HUES48 (cell line): ENCODE data around the gene RNF128.
A peak's percentile ranks its signal among the peaks of the same experiment; 100 is the strongest.

ENCODE experiments used
- H3K27ac ChIP-seq: one replicate; pipeline ENCODE4 v1.7.0; 2013; ENCODE audit warnings: low read depth, low read length, inconsistent platforms
- H3K27me3 ChIP-seq: 2 replicates; pipeline ENCODE4 v1.6.1; 2013; ENCODE audit warnings: mild to moderate bottlenecking, low read length; ENCODE audit not compliant: control insufficient read depth, insufficient read depth
- H3K36me3 ChIP-seq: 2 replicates; pipeline ENCODE4 v1.6.1; 2013; ENCODE audit warnings: low read length; ENCODE audit not compliant: control insufficient read depth, insufficient read depth
- H3K4me1 ChIP-seq: 2 replicates; pipeline ENCODE4 v1.6.1; 2013; ENCODE audit warnings: mild to moderate bottlenecking, low read length; ENCODE audit not compliant: control insufficient read depth, insufficient read depth
- H3K4me3 ChIP-seq: 2 replicates; pipeline ENCODE4 v1.5.1; 2013; ENCODE audit warnings: mild to moderate bottlenecking, low read depth, low read length
- H3K9ac ChIP-seq: 2 replicates; pipeline ENCODE4 v1.6.1; 2013; ENCODE audit warnings: mild to moderate bottlenecking, low read depth, low read length, moderate library complexity
- H3K9me3 ChIP-seq: 2 replicates; pipeline ENCODE4 v1.6.1; 2013; ENCODE audit warnings: low read length; ENCODE audit not compliant: control insufficient read depth, insufficient read depth

The RNF128 gene

GRCh38 chrX:106711375-106711774 is 15.1 kb upstream of the RNF128 start:
- H3K4me3 ChIP-seq = no peak overlapping the region
- no peaks in the 10 kb centered on the region for H3K4me1 ChIP-seq
- H3K27me3 ChIP-seq = peaks cover 9% of the 10 kb centered on the region; the same call in 1 of the 2 replicates
- H3K9me3 ChIP-seq = no peaks in the 10 kb centered on the region
- no peak overlapping the region for H3K27ac ChIP-seq
- H3K9ac ChIP-seq = no peak overlapping the region
- H3K36me3 ChIP-seq = no peaks in the 10 kb centered on the region

DNA sequence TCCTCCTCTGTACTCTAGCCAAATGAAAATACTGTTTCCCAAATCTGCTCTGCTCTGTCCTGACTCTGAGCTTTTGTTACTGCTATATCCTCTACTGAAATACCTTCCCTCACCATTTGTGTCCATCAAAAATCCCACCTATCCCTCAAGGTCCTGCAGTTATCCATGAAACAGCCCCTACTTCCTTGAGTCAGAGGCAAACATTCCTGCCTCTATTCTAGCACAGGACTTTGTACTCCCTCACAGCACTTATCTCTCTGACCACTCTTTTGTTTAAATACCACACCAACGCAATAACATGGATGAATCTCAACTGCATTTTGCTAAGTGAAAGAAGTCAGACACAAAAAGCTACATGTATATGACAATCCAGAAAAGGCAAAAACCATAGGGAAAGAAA is 10.5 kb upstream of the RNF128 start:
- Histone ChIP-seq H3K36me3 (no peaks in the 10 kb centered on the region), H3K9me3 (no peaks in the 10 kb centered on the region), H3K4me3 (no peak overlapping the region), H3K9ac (no peak overlapping the region), H3K4me1 (no peaks in the 10 kb centered on the region), H3K27me3 (peaks cover 9% of the 10 kb centered on the region), H3K27ac (no peak overlapping the region)

DNA sequence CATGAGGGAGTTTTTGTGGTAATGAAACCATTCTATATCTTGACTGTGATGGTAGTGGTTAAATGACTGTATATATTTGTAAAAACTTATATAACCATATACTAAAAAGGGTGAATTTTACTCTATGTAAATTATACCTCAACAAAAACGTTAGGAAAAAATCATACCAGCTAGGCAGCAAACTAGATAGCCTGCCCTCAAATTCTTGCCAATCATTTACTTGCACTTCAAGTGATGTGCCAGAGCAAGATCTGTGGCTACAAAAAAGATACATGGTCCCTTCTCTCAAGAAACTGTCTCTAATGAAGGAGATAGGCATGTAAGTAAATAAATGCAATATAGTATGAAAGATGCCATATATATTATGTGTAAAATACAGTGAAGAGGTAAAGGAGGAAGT is 10.0 kb upstream of the RNF128 start:
- H3K27ac ChIP-seq = no peak overlapping the region
- H3K4me3 ChIP-seq = no peak overlapping the region
- H3K27me3 ChIP-seq = peaks cover 9% of the 10 kb centered on the region
- no peaks in the 10 kb centered on the region for H3K9me3 ChIP-seq
- H3K4me1 ChIP-seq = no peaks in the 10 kb centered on the region
- H3K9ac ChIP-seq = no peak overlapping the region
- no peaks in the 10 kb centered on the region for H3K36me3 ChIP-seq

DNA sequence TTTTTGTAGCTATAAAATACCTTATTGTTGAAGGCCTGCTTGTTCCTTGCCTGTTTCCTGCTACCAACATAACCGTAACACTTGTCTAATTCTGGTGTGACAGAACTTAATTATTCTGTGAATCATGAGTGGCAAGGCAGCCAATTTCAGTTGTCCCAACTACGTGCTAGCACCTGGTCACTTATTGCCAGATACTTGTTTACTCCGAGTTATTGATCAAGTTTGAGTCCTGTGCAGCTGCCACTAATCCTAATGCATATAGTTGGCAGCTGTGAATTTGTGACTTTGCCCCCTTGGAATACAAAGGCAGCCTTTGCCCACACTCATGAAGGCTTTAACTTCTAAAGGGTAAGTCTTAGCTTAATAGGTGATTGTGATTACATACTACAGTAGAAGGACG is 7.8 kb upstream of the RNF128 start:
- no peak overlapping the region for H3K27ac ChIP-seq
- H3K4me3 ChIP-seq = no peak overlapping the region
- no peaks in the 10 kb centered on the region for H3K36me3 ChIP-seq
- no peaks in the 10 kb centered on the region for H3K4me1 ChIP-seq
- H3K9me3 ChIP-seq = no peaks in the 10 kb centered on the region
- peaks cover 17% of the 10 kb centered on the region for H3K27me3 ChIP-seq
- H3K9ac ChIP-seq = no peak overlapping the region

DNA sequence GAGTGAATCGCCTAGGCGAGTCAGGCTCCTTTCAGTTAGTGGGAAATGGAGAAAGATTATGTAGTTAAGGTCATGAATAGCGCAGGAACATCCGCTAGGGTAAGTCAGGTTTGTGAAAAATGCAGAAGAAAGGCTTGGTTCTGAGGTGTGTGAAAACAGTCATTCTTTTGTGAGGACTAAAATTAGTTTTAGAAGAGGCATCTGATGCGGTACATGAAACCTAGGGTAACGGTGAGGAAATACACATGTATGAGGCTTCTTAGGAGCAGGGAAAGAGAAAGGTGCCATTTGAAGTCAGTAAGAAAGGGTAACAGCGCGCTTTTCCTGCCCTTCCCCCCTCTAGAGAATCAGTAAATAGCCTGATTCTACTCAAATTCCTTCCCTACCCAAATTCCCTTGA is 570 bp upstream of the RNF128 start:
- Histone ChIP-seq H3K4me3 (peak overlapping the region; percentile 79), H3K9me3 (no peaks in the 10 kb centered on the region), H3K9ac (0 out of 2 replicates have a peak overlapping the region, but pooled peaks have one; percentile 3), H3K36me3 (no peaks in the 10 kb centered on the region), H3K4me1 (peaks cover 17% of the 10 kb centered on the region), H3K27me3 (peaks cover 70% of the 10 kb centered on the region), H3K27ac (no peak overlapping the region)

GRCh38 chrX:106728337-106728736 is 1.8 kb downstream of the RNF128 start:
- Histone ChIP-seq H3K4me1 (peaks cover 17% of the 10 kb centered on the region), H3K27ac (no peak overlapping the region), H3K27me3 (peaks cover 63% of the 10 kb centered on the region), H3K9ac (no peak overlapping the region), H3K9me3 (no peaks in the 10 kb centered on the region), H3K36me3 (no peaks in the 10 kb centered on the region), H3K4me3 (0 out of 2 replicates have a peak overlapping the region, but pooled peaks have one; percentile 79)

GRCh38 chrX:106730401-106730800 is 3.9 kb downstream of the RNF128 start:
- Histone ChIP-seq H3K27me3 (peaks cover 44% of the 10 kb centered on the region), H3K9me3 (no peaks in the 10 kb centered on the region), H3K27ac (no peak overlapping the region), H3K4me3 (no peak overlapping the region), H3K9ac (no peak overlapping the region), H3K4me1 (peaks cover 17% of the 10 kb centered on the region), H3K36me3 (no peaks in the 10 kb centered on the region)

- Histone ChIP-seq H3K36me3 (no peaks in the 10 kb centered on the region), H3K27ac (no peak overlapping the region), H3K4me1 (peaks cover 10% of the 10 kb centered on the region), H3K9me3 (no peaks in the 10 kb centered on the region), H3K9ac (no peak overlapping the region), H3K27me3 (peaks cover 32% of the 10 kb centered on the region), H3K4me3 (no peak overlapping the region)
Observed at GRCh38 chrX:106731590-106731989, 5.1 kb downstream of the RNF128 start.

DNA sequence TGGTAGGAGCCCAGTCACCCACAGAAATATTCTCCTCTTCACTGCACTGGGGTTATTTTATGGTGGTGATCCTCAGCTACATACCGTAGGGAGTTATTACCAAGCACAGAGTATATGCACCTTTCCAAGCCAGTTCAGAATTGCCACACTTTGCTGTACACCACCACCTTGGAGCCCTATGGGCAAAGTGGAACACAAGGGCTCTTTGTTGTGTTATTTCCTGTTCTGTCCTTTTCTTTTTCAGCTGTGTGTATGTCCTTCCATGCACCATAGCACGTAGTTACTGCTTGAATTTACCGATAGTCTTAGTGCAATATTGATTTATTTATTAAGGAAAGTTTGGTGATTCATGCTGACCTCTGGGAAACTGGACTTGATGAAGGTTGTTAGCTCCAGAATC is 8.3 kb downstream of the RNF128 start:
- Histone ChIP-seq H3K9ac (no peak overlapping the region), H3K4me3 (no peak overlapping the region), H3K9me3 (no peaks in the 10 kb centered on the region), H3K4me1 (no peaks in the 10 kb centered on the region; the same call in 1 of the 2 replicates), H3K27ac (no peak overlapping the region), H3K27me3 (no peaks in the 10 kb centered on the region; the same call in none of the 2 replicates), H3K36me3 (no peaks in the 10 kb centered on the region)

- no peak overlapping the region for H3K4me3 ChIP-seq
- H3K4me1 ChIP-seq = no peaks in the 10 kb centered on the region; the same call in 1 of the 2 replicates
- H3K9ac ChIP-seq = no peak overlapping the region
- H3K27ac ChIP-seq = no peak overlapping the region
- no peaks in the 10 kb centered on the region for H3K27me3 ChIP-seq
- no peaks in the 10 kb centered on the region for H3K36me3 ChIP-seq
- H3K9me3 ChIP-seq = no peaks in the 10 kb centered on the region
Observed at GRCh38 chrX:106740193-106740780, 13.8 kb downstream of the RNF128 start.

DNA sequence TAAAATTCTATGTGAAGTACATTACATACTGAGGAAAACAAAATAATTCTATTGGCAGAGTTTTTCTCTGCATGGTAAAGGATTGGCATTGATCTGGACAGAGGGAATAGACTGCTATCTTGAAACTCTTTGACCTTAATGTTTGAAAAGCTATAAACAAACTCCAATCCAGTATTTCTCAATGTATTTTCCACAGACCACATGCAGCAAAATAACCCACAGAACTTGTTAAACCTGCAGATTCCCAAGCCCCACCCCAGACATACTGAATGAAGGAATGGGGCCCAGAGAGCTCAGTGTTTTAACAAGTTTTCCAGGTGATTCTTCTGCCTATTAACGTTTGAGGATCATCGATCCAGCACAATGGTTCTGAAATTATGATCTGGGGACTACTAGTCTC is 15.7 kb downstream of the RNF128 start:
- H3K36me3 ChIP-seq = no peaks in the 10 kb centered on the region
- H3K9ac ChIP-seq = no peak overlapping the region
- no peaks in the 10 kb centered on the region for H3K4me1 ChIP-seq
- H3K9me3 ChIP-seq = no peaks in the 10 kb centered on the region
- no peak overlapping the region for H3K27ac ChIP-seq
- no peaks in the 10 kb centered on the region for H3K27me3 ChIP-seq
- no peak overlapping the region for H3K4me3 ChIP-seq
